Globus pallidus (tissue), 1 donor: ENCODE data around the gene SLC22A14.
"Not testable (repeated sequence)": the region's sequence is repeated elsewhere in the genome, so short reads cannot be mapped to it uniquely, and the experiment has no call there.

Experiments
- DNase-seq: peaks from one replicate; pipeline ENCODE4 v3.0.0-alpha.2; 2015; ENCODE audit warnings: low spot score

The SLC22A14 gene

GRCh38 chr3:38270606-38271005 lies 11.5 kb upstream of the SLC22A14 start:
- no peak for DNase-seq

- DNase-seq, result no peak
Observed at GRCh38 chr3:38271553-38271952, 10.5 kb upstream of the SLC22A14 start.

GRCh38 chr3:38274864-38275649 lies 7.0 kb upstream of the SLC22A14 start:
- no peak for DNase-seq

- DNase-seq, result no peak
Observed at GRCh38 chr3:38275658-38276057, 6.4 kb upstream of the SLC22A14 start.

GRCh38 chr3:38276081-38276916 lies 5.8 kb upstream of the SLC22A14 start:
- no peak for DNase-seq

GRCh38 chr3:38276917-38277630 lies 5.0 kb upstream of the SLC22A14 start:
- no peak for DNase-seq

GRCh38 chr3:38278841-38279240 lies 3.3 kb upstream of the SLC22A14 start:
- DNase-seq, result no peak

GRCh38 chr3:38283810-38284755 lies 2.0 kb downstream of the SLC22A14 start:
- DNase-seq, result no peak

GRCh38 chr3:38284756-38285150 lies 2.7 kb downstream of the SLC22A14 start:
- no peak for DNase-seq

GRCh38 chr3:38289286-38290217 lies 7.5 kb downstream of the SLC22A14 start:
- not testable (repeated sequence) for DNase-seq

- DNase-seq, result not testable (repeated sequence)
Observed at GRCh38 chr3:38297053-38297452, 15.0 kb downstream of the SLC22A14 start.

- no peak for DNase-seq
Observed at GRCh38 chr3:38297537-38297936, 15.4 kb downstream of the SLC22A14 start.

- DNase-seq, result no peak
Observed at GRCh38 chr3:38297947-38298711, 16.0 kb downstream of the SLC22A14 start.

- no peak for DNase-seq
Observed at GRCh38 chr3:38306941-38307340, 24.8 kb downstream of the SLC22A14 start.

- DNase-seq, result no peak
Observed at GRCh38 chr3:38307599-38307998, 25.5 kb downstream of the SLC22A14 start.

GRCh38 chr3:38308456-38308855 lies 26.4 kb downstream of the SLC22A14 start:
- no peak for DNase-seq

- no peak for DNase-seq
Observed at GRCh38 chr3:38311476-38311875, 29.4 kb downstream of the SLC22A14 start.

GRCh38 chr3:38311941-38312340 lies 29.8 kb downstream of the SLC22A14 start:
- DNase-seq, result no peak

GRCh38 chr3:38312356-38312755 lies 30.3 kb downstream of the SLC22A14 start:
- DNase-seq, result no peak
